ENCODE data around the gene DOCK3.

- no peak for TF ChIP-seq EZH2 (IDR thresholded peaks at IDR 0.05)
- TF ChIP-seq POLR2AphosphoS5 (IDR thresholded peaks at IDR 0.05; ENCODE audit: borderline replicate concordance, low read depth, low read length), result no peak
These were observed 710.9 kb downstream of the DOCK3 start for GRCh38 chr3:51385621-51386091.
